HS-27A (cell line): ENCODE measurements around the gene LAMA4.

Experiments
- DNase-seq: peaks from one replicate; pipeline ENCODE4 v3.0.0-alpha.2; 2012; ENCODE audit warnings: low read depth, missing footprints

Gene LAMA4, protein sequence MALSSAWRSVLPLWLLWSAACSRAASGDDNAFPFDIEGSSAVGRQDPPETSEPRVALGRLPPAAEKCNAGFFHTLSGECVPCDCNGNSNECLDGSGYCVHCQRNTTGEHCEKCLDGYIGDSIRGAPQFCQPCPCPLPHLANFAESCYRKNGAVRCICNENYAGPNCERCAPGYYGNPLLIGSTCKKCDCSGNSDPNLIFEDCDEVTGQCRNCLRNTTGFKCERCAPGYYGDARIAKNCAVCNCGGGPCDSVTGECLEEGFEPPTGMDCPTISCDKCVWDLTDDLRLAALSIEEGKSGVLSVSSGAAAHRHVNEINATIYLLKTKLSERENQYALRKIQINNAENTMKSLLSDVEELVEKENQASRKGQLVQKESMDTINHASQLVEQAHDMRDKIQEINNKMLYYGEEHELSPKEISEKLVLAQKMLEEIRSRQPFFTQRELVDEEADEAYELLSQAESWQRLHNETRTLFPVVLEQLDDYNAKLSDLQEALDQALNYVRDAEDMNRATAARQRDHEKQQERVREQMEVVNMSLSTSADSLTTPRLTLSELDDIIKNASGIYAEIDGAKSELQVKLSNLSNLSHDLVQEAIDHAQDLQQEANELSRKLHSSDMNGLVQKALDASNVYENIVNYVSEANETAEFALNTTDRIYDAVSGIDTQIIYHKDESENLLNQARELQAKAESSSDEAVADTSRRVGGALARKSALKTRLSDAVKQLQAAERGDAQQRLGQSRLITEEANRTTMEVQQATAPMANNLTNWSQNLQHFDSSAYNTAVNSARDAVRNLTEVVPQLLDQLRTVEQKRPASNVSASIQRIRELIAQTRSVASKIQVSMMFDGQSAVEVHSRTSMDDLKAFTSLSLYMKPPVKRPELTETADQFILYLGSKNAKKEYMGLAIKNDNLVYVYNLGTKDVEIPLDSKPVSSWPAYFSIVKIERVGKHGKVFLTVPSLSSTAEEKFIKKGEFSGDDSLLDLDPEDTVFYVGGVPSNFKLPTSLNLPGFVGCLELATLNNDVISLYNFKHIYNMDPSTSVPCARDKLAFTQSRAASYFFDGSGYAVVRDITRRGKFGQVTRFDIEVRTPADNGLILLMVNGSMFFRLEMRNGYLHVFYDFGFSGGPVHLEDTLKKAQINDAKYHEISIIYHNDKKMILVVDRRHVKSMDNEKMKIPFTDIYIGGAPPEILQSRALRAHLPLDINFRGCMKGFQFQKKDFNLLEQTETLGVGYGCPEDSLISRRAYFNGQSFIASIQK (N-terminal part only)

DNA sequence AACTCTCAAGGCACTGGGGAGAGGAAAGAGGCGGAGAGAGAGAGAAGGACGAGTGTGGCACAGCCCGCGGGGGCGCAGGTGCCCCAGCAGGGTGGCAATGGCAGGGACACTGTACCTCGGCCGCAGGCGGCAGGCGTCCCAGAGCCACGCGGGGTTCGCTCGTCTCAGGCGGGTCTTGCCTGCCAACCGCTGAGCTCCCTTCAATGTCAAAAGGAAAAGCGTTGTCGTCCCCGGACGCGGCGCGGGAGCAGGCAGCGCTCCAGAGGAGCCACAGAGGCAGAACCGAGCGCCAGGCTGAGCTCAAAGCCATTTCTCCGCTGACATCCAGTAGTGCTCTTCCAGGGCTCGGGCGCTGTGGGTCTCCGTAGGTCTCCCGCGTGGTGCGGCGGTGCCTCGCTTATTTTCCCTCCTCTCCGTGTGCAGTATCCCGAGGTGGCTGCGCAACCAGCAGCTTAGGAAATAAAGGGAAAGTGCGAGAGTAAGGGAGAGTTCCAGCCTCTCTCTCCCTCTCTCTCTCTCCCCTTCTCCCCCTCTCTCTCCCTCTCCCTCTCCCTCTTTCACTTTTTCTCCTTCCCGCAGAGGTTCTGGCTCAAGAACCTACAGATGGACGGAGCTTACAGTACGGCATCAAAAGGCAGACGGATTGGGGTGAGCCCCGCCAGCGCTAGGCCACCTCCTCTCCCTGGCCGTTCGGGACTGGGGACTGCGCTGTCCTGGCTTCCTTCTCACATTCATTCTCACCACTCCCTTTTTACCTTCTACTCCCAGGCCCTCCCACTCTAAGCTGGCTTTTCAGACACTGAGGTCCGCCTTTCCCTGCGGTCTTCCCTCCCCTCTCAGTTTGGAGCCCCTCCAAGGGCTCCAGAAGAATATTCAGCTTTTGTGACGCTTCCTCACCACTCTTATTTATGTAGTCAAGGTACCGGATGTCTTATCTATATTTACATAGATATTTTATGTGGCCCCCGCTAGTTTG, at the start of gene LAMA4:
Gene LAMA4 (minus strand): TSS at position 727 of the 976 bp plus-strand sequence. CDS start 417 bp downstream, at position 310.
- no peak for DNase-seq

DNA sequence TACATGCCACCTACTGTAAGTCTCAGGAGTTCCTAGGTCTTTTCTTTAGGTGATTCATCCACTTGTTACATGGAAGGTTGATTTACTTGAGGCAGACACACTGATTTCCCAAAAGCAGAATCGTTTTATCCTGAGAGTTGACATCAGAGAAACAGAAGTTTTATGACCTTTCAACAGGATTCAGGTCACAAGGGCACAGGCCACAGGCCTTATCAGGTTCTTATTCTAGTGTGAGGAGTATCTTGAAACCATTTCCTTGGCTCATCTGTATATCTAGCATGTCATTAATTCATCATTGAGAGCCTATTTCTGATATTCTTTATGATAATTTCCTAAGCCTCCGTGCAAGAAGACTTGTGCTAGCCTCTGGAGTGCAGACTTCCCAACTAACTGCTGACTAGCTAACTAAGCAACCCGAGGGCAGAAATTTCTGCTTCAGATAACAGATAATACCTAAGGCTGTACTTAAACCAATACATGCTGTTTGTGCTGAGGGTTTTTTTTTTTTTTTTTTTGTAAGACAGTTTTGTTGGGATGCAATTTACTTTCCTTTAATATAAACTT, 47.9 kb upstream of the LAMA4 start:
- DNase-seq: no peak

DNA sequence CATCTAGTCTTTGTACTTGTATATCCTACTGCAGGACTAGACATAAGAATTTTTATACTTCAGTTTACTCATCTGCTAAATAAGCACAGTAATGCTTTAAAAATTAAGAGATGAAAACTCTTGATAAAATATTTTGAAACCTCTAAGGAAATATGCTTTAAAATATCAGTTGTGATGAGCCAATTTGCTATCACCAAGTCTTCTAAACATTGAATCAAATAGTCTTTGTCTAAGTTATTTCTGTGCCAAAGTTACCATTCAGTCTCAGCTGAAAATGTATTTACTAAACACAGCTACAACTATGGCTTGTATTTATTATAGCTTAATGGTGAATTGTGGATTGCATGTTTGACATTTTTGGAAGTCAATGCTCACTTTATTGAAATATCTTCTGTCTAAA, 46.5 kb upstream of the LAMA4 start:
- DNase-seq: no peak

DNA sequence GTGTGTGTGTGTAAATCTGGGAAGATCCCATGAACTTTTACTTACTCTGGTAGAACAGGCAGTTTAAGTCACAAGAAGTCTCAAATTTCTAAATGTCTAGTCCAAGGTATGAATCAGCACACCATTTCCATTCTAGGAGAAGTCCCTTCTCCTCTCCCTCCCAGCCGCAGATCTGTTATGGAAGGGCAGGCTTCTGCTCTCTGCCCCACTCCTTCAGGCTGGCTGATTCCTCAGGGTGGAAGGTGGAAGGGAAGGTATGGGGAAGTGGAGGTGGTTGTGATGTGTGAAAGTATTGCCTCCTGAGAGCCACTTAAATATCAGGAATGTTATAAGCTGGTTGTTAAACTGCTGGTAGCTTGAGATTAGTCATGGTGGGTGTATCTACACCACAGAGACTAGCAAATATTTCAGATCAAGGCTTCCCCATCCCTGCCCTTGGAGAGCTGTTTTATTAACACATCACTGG, 44.5 kb upstream of the LAMA4 start:
- peak; percentile 90 for DNase-seq

DNA sequence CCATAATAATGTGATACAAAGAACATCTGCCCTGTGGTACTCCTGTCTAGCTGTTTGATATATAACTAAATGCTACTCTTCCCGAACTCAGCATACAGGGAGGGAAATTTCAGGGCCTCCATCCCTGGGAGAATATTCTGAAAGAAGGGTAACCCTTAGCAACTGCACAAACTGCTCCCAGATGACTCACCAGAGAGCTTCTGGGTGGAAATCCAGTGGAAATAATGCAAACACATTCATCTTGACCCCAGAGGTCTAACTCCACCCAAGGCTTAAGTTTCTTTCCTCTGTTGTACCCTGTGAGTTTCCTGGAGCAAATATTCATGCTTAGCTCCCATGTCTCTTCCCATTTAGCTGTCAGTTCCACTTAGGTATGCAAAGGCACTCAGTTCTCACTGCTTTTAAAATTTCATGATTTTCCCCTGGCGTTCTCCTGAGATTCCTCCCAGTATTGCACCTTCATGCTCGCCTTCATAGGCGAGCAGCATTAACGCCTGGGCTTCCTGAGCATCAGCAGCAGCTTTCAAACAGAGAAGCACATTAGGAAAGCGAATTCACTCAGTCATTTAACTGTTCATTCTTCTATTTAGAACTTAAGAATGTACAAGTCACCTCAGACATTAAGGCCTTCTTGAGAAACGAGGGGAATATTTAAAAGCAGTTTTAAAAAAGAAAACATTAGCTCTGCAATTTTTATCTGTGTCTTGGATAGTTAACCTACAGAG, 43.8 kb upstream of the LAMA4 start:
- peak; percentile 73 for DNase-seq

DNA sequence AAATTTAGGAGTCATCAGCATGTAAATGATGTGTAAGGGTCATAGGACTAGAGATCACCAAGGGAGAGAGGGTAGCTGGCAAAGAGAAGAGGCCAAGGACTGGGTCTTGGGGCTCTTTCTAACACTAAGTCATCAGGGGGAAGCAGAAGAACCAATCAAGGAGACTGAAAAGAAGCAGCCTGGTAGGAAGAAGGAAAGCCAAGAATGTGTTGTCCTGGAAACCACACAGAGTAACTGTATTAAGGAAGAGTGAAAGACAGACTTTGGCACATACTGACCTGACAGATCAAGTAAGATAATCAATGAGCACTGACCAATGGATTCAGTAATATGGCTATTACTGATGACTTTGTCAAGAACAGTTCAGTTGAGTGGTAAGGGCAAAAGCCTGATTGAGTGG, 42.3 kb upstream of the LAMA4 start:
- DNase-seq: no peak

DNA sequence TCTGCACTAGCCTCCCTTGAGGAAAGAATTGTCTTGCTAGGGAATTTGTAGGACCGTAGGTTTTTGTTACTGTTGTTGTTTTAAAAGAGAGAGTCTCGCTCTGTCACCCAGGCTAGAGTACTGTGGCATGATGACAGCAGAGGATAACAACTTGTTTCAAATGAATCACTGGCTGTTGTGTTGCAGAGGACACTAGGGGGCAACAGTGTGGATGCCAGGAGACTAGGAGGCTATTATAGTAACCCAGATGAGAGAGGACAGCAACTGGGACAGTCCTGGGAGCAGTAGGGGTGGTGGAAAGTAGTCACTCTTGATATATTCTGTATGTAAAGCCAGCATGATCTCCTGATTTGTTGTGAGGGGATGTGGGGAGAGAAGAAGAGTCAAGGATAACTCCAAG, 41.8 kb upstream of the LAMA4 start:
- DNase-seq: peak; percentile 40

DNA sequence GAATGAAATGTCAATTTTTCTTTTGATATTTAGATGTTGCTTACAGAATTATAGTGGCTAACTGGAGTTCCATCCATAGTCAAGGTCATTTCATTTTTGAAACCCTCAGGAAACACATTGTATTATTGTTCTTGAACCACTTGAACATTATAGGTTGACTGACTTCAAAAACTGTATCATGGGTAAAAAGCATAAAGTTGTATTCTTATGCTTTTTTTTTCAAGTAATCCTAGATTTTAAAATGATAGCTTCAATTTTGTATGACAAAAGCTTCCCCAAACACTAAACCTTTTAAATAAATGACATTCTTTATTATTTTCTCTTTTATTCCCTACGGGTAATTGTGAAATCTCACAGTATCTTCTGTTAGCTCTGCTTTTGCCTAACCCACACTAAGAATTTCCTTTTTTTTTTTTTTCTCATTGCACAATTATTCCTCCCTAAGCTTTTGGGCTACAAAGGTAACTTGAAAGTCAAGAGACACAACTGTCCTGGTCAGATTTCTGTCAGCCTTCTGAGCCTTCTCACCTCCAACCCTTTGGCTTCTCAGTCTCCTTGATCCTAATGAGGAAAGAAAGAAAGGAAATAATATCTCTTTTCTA, 36.9 kb upstream of the LAMA4 start:
- DNase-seq: no peak

DNA sequence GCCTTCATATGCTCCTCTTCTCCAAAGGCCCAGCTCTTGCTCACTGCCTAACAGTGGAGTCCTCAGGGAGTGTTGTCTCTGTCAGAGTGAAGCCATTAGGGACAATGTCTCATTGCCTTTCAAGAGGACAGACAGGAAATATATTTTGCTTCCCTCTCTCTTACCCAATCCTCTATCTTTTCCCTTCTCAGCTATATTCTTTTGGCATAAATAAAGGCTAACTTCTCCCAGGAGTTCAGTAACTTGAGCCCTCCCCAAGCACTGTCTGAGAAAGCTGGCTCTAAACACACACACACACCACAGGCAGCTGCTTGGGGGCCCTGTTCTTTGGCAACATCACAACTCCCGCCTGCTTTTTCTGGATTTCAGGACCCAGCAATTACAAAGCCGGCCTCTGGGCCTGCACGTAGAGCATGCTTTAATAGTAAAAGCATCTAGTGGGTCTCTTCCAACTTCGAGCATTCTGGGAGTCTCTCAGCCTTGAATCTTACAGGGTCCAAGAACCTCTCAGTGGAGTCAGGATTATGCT, 34.7 kb upstream of the LAMA4 start:
- no peak for DNase-seq

DNA sequence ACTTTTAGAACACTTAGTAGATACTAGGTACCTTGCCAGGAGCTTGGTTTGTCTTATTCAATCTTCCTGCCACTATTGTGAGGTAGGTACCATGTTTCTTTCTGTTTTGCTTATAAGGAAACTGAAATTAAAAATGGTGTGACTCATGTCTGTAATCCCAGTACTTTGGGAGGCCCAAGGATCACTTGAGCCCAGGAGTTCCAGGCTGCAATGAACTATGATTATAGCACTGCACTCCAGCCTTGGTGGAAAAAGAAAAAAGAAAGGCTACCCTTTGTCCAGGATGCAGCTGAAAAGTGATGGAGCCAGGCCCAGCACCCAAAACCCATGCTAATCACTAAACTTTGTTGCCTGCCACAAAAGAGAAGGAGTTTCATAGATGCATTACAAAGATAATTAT, 34.1 kb upstream of the LAMA4 start:
- DNase-seq: no peak

DNA sequence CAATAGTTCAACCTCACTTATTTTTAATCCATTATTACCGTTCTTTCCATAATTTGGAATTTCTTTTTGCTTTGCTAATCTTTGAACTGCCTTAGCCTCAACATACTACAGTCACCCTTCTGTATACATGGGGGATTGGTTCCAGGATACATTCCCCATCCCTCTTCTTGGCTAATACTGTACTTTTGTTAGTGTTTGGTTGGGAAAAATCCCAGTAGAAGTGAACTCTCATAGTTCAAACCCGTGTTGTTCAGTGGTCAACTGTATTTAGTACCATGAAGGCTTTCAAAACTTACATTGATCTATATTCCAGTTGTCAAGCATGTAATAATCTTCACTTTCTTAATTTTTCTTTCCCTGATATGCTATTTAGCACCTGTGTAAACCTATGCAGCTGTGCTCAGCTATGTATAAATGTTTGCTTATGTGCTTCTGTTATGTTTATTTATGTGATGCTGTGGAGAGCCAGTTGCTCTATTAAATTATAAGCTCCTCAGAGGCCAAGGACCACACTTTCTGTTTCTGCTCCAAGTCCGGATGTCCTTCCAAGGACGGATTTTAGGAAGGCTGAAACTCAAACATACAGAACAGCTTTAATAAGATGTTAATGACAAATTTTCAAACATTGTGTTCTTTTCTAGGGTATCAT, 33.3 kb upstream of the LAMA4 start:
- DNase-seq: no peak

DNA sequence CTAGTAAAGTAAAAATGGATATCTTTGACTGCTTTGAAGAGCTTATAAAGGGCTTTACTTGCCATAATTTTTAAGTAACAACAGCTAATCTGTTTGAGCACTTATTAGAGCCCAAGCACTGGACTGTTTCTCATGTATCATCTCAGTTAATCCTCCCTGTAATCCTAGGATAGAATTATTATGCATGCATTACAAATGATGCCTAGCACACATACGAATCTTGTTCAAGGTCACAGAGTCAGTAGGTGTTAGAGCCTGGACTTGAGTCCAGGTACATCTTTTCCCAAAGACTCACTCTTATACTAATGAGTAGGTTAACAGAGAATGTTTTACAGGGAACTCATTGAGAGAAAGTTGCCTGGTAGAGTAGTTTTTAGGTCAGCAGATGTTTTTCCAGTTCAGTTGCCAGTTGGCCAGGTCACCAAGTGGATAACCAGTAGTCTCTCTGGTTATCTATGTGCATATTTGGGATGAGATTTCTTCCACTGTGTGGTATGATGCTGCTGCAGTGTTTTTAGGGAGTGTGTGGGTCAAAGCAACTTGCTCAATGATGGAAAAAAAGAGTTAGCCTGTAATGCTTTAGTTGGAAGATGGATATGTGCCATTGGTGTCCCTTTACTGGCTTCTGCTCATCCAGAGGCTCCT, 32.3 kb upstream of the LAMA4 start:
- DNase-seq: no peak

DNA sequence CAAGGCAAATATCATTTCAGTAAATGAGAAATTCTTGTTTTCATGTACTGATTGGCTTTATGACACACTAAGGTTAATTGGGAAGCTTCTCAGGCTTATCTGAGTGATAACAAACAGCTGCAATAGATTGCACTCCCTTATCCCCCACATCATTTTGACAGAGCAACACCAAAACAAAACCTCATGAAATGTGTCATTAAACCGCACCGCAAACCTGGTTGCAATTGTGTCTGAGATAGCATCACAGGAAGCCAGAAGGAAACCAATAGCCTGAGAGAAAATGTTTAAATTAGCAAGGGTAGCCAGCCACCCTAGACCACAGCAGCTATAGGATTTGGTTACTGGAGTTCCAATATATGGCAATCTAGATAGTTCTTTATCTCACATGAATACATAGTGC, 31.6 kb upstream of the LAMA4 start:
- no peak for DNase-seq

DNA sequence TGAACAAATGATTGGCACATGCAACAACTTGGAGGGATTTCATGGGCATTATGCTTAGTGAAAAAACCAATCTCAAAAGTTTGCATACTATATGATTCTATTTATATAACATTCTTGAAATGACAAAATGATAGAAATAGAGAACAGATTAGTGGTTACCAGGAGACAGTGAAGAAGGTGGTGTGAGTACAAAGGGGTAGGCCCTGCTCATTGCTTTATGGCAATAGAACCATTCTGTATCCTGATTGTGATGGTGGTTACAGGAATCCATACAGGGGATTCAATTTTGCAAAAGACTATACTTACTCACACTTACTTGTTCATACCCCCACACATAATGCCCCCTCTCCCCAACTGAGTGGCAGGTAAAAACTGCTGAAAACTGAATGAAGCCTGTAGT, 30.2 kb upstream of the LAMA4 start:
- no peak for DNase-seq

DNA sequence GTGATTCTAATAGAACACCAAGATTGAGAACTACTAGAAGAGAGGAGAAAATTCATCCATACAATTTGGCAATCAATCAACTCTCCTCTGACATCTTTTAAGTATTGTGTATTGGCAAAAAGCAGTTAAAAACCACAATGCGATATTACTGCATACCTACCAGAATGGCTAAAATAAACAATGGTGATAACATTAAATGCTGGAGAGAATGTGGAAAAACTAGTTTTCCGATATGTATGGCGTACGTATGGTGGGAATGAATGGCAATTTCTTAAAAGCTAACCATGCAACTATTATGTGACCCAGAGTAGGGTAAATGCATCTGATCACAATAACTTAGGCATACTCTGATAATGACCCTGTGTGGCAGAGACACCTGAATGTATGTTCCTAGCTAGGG, 29.3 kb upstream of the LAMA4 start:
- no peak for DNase-seq

DNA sequence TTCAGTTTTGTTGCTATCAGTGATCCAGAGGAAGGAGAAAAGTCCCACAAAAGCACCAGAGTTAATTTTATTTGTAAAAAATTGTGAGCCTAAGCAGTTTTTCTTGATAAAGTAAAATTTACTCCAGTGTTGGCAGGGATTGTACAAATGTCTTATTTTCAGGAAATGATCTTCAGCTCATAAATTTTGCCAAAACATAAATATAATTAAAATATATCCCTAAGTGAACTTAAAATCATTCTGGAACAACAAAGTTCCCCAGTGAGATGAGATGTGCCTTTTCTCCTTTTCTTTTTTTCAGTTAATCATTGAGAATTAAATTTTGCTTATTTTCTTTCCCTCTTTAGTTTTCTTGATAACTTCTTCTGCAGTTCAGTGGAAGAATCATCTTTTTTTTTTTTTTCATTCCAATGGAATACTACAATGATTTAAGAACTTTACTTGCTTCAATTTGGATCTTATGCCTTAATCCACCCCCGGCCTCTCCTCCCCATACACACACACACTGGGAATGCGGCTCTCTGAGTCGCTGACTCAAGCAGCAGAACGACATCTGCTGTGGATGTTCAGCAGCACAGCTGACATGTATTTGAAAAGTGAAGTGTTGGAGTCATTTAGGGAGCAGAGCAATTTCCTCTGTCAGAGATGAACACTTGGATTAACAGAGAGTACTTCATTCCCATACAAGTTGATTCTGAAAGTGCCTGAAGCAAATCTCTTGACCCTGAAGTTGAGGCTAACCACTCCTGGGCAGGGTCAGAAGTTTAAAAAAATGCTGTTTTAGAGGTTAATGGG, 27.7 kb upstream of the LAMA4 start:
- DNase-seq: peak; percentile 39
